Measurements from ENCODE around the gene C1QL1. TPM values are rescaled to one million over a fixed set of nuclear protein-coding genes. Genes with fewer than 3 reads are reported as not detected.
A peak's percentile ranks its signal among the peaks of the same experiment; 100 is the strongest.

C1QL1 gene
- total RNA-seq, 1 experiment from 2014 or later: 1.3 TPM

- Histone ChIP-seq H3K27ac (no peak overlapping the region), H3K4me1 (replicated peaks; ENCODE audit: insufficient read depth) (no peaks in the 10 kb centered on the region), H3K79me2 (ENCODE audit: low read depth) (no peaks in the 10 kb centered on the region), H4K20me1 (ENCODE audit: insufficient read depth) (no peaks in the 10 kb centered on the region), H3K9me2 (ENCODE audit: insufficient read depth) (no peaks in the 10 kb centered on the region), H3F3A (ENCODE audit: insufficient read depth, low read depth) (peaks cover 3% of the 10 kb centered on the region; the same call in 1 of the 2 replicates), H3K36me3 (ENCODE audit: low read depth) (no peaks in the 10 kb centered on the region), H3K4me3 (no peak overlapping the region), H3K4me2 (no peak overlapping the region), H3K27me3 (ENCODE audit: insufficient read depth, low read depth) (0 out of 2 replicates have a peak, but pooled peaks cover 6% of the 10 kb centered on the region), H3K9me3 (ENCODE audit: insufficient read depth, low read depth) (no peaks in the 10 kb centered on the region), H2AFZ (no peak overlapping the region)
- intact Hi-C loops (cut with micrococcal nuclease; ENCODE audit: unreplicated experiment): no loop called here
- TF ChIP-seq EZH2 (IDR thresholded peaks at IDR 0.05; ENCODE audit: low read depth): no peak
- TF ChIP-seq CTCF (conservative IDR thresholded peaks at IDR 0.05): no peak
- no TSS peak for BruUV-seq (replicated peaks)
- no peak for DNase-seq
- ChIA-PET POLR2A (ENCODE audit: unreplicated experiment) (interaction anchor here (0.6 kb wide), 2 partner anchors 21 to 70 kb away, joined by 3 to 4 read pairs; no protein-coding TSS in a partner anchor), CTCF (interaction anchor here (0.5 to 0.6 kb wide), 2 partner anchors 23 to 43 kb away, joined by 3 to 5 read pairs; no protein-coding TSS in a partner anchor)
These were observed 3.8 kb upstream of the C1QL1 start for GRCh38 chr17:44971776-44972483.

GRCh38 chr17:44970136-44970741, 2.1 kb upstream of the C1QL1 start:
- Histone ChIP-seq H3K4me2 (no peak overlapping the region), H3K27ac (no peak overlapping the region), H3K27me3 (ENCODE audit: insufficient read depth, low read depth) (peaks cover 17% of the 10 kb centered on the region; the same call in 1 of the 2 replicates), H2AFZ (no peak overlapping the region), H3K79me2 (ENCODE audit: low read depth) (no peaks in the 10 kb centered on the region), H3K36me3 (ENCODE audit: low read depth) (no peaks in the 10 kb centered on the region), H3F3A (ENCODE audit: insufficient read depth, low read depth) (peaks cover 6% of the 10 kb centered on the region; the same call in 1 of the 2 replicates), H3K9me3 (ENCODE audit: insufficient read depth, low read depth) (no peaks in the 10 kb centered on the region), H3K4me1 (replicated peaks; ENCODE audit: insufficient read depth) (no peaks in the 10 kb centered on the region), H3K9me2 (ENCODE audit: insufficient read depth) (no peaks in the 10 kb centered on the region), H3K4me3 (no peak overlapping the region), H4K20me1 (ENCODE audit: insufficient read depth) (no peaks in the 10 kb centered on the region)
- POLR2A ChIA-PET (ENCODE audit: unreplicated experiment): interaction anchor here (0.6 kb wide), 1 partner anchor 178 kb away, joined by 18 read pairs; the partner anchor contains the start of gene HEXIM1
- TF ChIP-seq CTCF (conservative IDR thresholded peaks at IDR 0.05) (no peak), EZH2 (IDR thresholded peaks at IDR 0.05; ENCODE audit: low read depth) (no peak)
- no peak for DNase-seq
- intact Hi-C loops (cut with micrococcal nuclease; ENCODE audit: unreplicated experiment): no loop called here
- CTCF ChIA-PET: interaction anchor here (0.6 kb wide), 1 partner anchor 50 kb away, joined by 3 read pairs; no protein-coding TSS in a partner anchor
- no TSS peak for BruUV-seq (replicated peaks)

GRCh38 chr17:44969144-44969780, 1.2 kb upstream of the C1QL1 start:
- H3K27me3 ChIP-seq (ENCODE audit: insufficient read depth, low read depth): peaks cover 17% of the 10 kb centered on the region; the same call in 1 of the 2 replicates
- H3K9me3 ChIP-seq (ENCODE audit: insufficient read depth, low read depth): no peaks in the 10 kb centered on the region
- ChIA-PET POLR2A (ENCODE audit: unreplicated experiment) (no interaction called here), CTCF (no interaction called here)
- H3K4me2 ChIP-seq: peak overlapping the region; percentile 73; the same call in 1 of the 2 replicates
- DNase-seq: no peak
- H3K36me3 ChIP-seq (ENCODE audit: low read depth): no peaks in the 10 kb centered on the region
- no peak overlapping the region for H3K27ac ChIP-seq
- H3K4me1 ChIP-seq (replicated peaks; ENCODE audit: insufficient read depth): no peaks in the 10 kb centered on the region
- peaks cover 6% of the 10 kb centered on the region; the same call in 1 of the 2 replicates for H3F3A ChIP-seq (ENCODE audit: insufficient read depth, low read depth)
- TF ChIP-seq CTCF (conservative IDR thresholded peaks at IDR 0.05): no peak
- TF ChIP-seq EZH2 (IDR thresholded peaks at IDR 0.05; ENCODE audit: low read depth): no peak
- BruUV-seq (replicated peaks): no TSS peak
- H3K9me2 ChIP-seq (ENCODE audit: insufficient read depth): no peaks in the 10 kb centered on the region
- intact Hi-C loops (cut with micrococcal nuclease; ENCODE audit: unreplicated experiment): no loop called here
- H3K79me2 ChIP-seq (ENCODE audit: low read depth): no peaks in the 10 kb centered on the region
- no peaks in the 10 kb centered on the region for H4K20me1 ChIP-seq (ENCODE audit: insufficient read depth)
- H2AFZ ChIP-seq: no peak overlapping the region
- H3K4me3 ChIP-seq: no peak overlapping the region

All from PC-9 (cell line).